Subcutaneous adipose tissue (tissue), 4 donors: ENCODE measurements around the gene SLC35A4. TPM values are rescaled to one million over a fixed set of nuclear protein-coding genes. Genes with fewer than 3 reads are reported as not detected.

ENCODE experiments used
- small RNA-seq: library from RNA; depleted of rRNA; stranded (forward); fragments of <200 nt; gene quantifications from one replicate; pipeline ENCODE3, GENCODE V24; 2016
- total RNA-seq, 4 donors: library from RNA; depleted of rRNA; stranded (reverse); fragments of >200 nt; gene quantifications; one replicate each; pipeline ENCODE4 v1.1.0, GENCODE V29; 2016
- TF ChIP-seq, protein P1 (sequence below): fragments of 450-650 bp; IDR thresholded peaks from one replicate; pipeline ENCODE4 v1.5.1; 2016; ENCODE audit warnings: low read depth, mild to moderate bottlenecking, control low read depth, antibody characterized with exemption, moderate library complexity

Gene SLC35A4
- total RNA-seq, 4 donors from 2014 or later: 21.1 to 32.2 (median 25.4) TPM

DNA sequence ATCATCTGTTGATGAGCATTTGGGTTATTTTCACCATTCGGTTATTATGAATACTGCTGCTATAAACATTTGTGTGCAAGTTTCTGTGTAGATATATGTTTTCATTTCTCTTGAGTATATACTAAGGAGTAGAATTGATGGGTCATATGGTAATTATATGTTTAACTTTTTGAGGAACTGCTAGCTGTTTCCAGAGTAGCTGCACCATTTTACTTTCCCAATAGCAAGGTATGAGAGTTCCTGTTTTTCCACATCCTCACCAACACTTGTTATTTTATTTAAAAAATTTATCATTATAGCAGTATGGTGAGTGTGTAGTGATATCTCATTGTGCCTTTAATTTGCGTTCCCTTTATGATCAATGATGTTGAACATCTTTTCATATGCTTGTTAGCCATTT, 39.1 kb downstream of the SLC35A4 start:
- TF ChIP-seq, protein P1, sequence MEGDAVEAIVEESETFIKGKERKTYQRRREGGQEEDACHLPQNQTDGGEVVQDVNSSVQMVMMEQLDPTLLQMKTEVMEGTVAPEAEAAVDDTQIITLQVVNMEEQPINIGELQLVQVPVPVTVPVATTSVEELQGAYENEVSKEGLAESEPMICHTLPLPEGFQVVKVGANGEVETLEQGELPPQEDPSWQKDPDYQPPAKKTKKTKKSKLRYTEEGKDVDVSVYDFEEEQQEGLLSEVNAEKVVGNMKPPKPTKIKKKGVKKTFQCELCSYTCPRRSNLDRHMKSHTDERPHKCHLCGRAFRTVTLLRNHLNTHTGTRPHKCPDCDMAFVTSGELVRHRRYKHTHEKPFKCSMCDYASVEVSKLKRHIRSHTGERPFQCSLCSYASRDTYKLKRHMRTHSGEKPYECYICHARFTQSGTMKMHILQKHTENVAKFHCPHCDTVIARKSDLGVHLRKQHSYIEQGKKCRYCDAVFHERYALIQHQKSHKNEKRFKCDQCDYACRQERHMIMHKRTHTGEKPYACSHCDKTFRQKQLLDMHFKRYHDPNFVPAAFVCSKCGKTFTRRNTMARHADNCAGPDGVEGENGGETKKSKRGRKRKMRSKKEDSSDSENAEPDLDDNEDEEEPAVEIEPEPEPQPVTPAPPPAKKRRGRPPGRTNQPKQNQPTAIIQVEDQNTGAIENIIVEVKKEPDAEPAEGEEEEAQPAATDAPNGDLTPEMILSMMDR: no peak

DNA sequence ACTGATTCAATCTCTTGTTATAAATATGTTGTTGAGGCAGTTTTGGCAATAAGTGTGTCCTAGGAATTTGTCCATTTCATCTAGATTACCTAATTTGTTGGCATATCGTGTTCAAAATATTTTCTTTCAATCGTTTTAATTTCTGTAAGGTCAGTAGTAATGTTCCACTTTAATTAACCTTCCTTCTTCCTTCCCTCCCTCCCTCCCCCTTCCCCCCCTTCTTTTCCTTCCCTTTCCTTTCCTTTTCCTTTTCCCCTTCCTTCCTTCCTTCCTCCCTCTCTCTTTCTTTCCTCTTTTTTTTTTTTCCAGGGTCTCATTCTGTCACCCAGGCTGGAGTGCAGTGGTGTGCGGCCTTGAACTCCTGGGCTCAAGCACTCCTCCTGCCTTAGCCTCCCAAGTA, 41.3 kb downstream of the SLC35A4 start:
- TF ChIP-seq, protein P1: no peak

DNA sequence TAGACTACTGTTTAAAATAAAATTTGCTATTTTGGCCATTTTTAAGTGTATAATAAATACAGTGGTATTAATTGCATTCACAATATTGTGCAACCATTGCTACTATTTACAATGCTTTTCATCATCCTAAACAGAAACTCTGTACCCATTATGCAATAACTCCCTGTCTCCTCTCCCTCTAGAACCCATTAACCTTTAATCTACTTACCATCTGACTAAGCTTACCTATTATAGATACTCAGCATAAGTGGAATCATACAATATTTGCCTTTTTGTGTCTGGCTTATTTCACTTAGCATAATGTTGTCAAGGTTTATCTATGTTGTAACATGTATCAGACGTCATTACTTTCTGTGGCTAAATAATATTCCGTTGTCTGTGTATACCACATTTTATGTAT, 42.4 kb downstream of the SLC35A4 start:
- TF ChIP-seq, protein P1: no peak

DNA sequence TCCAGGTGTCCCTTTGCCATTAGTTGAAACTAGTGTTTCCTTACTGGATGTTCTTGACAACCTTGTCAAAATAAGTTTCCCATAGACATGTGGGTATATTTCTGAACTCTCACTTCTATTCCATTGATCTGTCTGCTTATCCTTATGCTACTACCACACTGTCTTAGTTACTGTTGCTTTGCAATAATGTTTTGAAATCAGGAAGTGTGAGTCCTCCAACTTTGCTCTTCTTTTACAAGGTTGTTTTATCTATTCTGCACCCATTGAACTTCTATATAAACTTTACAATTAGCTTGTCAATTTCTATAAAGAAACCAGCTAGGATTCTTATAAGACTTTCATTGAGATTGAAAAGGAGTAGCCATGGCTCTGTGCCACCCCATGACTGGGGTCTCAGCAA, 44.1 kb downstream of the SLC35A4 start:
- TF ChIP-seq, protein P1: no peak

DNA sequence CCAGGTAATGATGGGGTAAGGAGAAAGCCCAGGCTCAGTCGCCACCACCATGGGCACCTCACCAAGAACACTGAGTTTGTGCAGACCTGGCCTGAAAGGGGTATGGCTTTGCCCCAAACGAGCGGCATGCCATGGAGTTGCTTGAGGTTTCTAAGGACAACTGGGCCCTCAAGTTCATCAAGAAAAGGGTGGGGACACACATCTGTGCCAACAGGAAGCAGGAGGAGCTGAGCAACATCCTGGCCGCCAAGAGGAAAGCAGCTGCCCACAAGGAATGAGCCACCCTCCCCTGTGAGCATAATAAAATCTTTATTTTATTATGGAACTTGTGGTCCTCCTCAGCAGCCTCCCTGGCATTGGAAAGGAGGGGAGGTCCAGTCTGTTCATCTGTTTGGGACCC, 44.5 kb downstream of the SLC35A4 start:
- TF ChIP-seq, protein P1: no peak

DNA sequence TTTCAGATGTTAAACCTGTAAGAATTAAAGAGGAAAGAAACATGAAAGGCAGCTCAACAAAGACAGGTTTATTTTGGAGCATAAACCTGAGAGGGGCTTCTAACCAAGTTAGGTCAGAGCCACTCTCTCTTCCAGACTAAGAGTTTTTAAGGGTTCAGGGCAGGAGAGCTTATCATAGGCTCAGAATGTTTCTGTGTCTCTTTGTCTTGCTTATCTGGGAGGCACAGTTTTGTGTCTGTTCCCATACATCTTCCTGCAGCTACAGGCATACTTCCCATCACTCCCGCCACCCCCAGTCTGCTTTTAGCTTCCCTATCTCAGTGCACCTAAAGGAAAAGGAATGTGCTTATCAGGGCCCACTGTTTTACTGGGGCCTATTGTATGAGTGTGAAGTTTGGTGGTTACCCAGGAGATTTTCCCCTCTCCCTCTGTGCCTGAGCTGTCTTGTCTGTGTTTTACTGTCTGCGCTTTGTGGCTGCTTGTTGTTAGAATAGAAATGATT, 46.4 kb downstream of the SLC35A4 start:
- TF ChIP-seq, protein P1: no peak

Small RNA genes lying within 50 kb of the gene (small RNA-seq; reads per million reads assigned to genes)
- gene RF00279 (not detected), gene RF00443 (not detected)

Other genes starting within 250 kb of the SLC35A4 start
- 10 to 100 TPM in 3 of 4 donors, 1 to 10 TPM in 1; 8.1 to 48.4 (median 22.2) TPM for gene HBEGF, start 218.2 kb upstream of the SLC35A4 start, total RNA-seq
- under 1 TPM in 2 of 4 donors, not detected in 2; 0.17 to 0.22 TPM for gene SLC4A9, start 204.6 kb upstream of the SLC35A4 start, total RNA-seq
- 100 to 1,000 TPM; 128 to 177 (median 143) TPM for gene ANKHD1, start 163.0 kb upstream of the SLC35A4 start, total RNA-seq
- gene EIF4EBP3, start 17.2 kb upstream of the SLC35A4 start, total RNA-seq: 10 to 100 TPM; 24.9 to 36.2 (median 27.9) TPM
- 10 to 100 TPM; 12.4 to 33.3 (median 14.7) TPM for gene SRA1, start 7.4 kb upstream of the SLC35A4 start, total RNA-seq
- gene APBB3, start 230 bp upstream of the SLC35A4 start, total RNA-seq: 10 to 100 TPM; 13.7 to 24.3 (median 18.9) TPM
- 100 to 1,000 TPM in 2 of 4 donors, 10 to 100 TPM in 2; 61.2 to 114 (median 97.3) TPM for gene CD14, start 68.3 kb downstream of the SLC35A4 start, total RNA-seq
- gene TMCO6, start 74.6 kb downstream of the SLC35A4 start, total RNA-seq: 10 to 100 TPM; 11.4 to 64.5 (median 23.7) TPM
- gene NDUFA2, start 82.8 kb downstream of the SLC35A4 start, total RNA-seq: 10 to 100 TPM; 63.2 to 83.2 (median 74.8) TPM
- gene IK, start 83.0 kb downstream of the SLC35A4 start, total RNA-seq: 100 to 1,000 TPM in 3 of 4 donors, 10 to 100 TPM in 1; 80.7 to 144 (median 114) TPM
- 10 to 100 TPM; 11.4 to 31.6 (median 19.8) TPM for gene WDR55, start 100.1 kb downstream of the SLC35A4 start, total RNA-seq
- 1 to 10 TPM in 2 of 4 donors, under 1 TPM in 1, not detected in 1; 0.66 to 1.3 (median 1.2) TPM for gene DND1, start 108.7 kb downstream of the SLC35A4 start, total RNA-seq
- 10 to 100 TPM; 38.4 to 49.8 (median 47.4) TPM for gene HARS1, start 126.5 kb downstream of the SLC35A4 start, total RNA-seq
- gene HARS2, start 126.6 kb downstream of the SLC35A4 start, total RNA-seq: 10 to 100 TPM; 23.2 to 32.1 (median 31.4) TPM
- gene ZMAT2, start 135.6 kb downstream of the SLC35A4 start, total RNA-seq: 10 to 100 TPM; 35.0 to 48.7 (median 43.0) TPM
- gene PCDHA1, start 221.3 kb downstream of the SLC35A4 start, total RNA-seq: not detected
- under 1 TPM in 1 of 4 donors, not detected in 3; 0.38 TPM for gene PCDHA2, start 230.0 kb downstream of the SLC35A4 start, total RNA-seq
- under 1 TPM; 0.16 to 0.34 (median 0.20) TPM for gene PCDHA3, start 236.2 kb downstream of the SLC35A4 start, total RNA-seq
- gene PCDHA4, start 242.2 kb downstream of the SLC35A4 start, total RNA-seq: 1 to 10 TPM in 1 of 4 donors, under 1 TPM in 3; 0.16 to 1.3 (median 0.76) TPM